SK-N-SH (cell line): ENCODE data around the gene ATXN2. TPM values are rescaled to one million over a fixed set of nuclear protein-coding genes. Genes with fewer than 3 reads are reported as not detected.

Source experiments
- CTCF ChIA-PET: fragments of 300-600, 350-600 bp; formaldehyde crosslinking; extraction: SDS; loops from one replicate; lab custom pipeline; 2021; lab: Yijun Ruan, JAX
- POLR2A ChIA-PET: fragments of 350-600 bp; sonication (Branson Sonifier 250); formaldehyde crosslinking; extraction: SDS; loops from one replicate; lab custom pipeline; 2020; ENCODE audit warnings: antibody characterized with exemption, inconsistent platforms; lab: Yijun Ruan, JAX
- DNase-seq: peaks from one replicate; pipeline ENCODE4 v3.0.0; 2012
- H2AFZ ChIP-seq: fragments of 200-600 bp; sonication (generic); 2 replicates; pipeline ENCODE4 v1.8.1; 2016; ENCODE audit warnings: antibody characterized with exemption, mild to moderate bottlenecking, low read depth
- H3F3A ChIP-seq: fragments of 200-600 bp; sonication (generic); replicated peaks from 2 replicates; pipeline ENCODE3; 2016; ENCODE audit warnings: antibody characterized with exemption, mild to moderate bottlenecking; ENCODE audit not compliant: insufficient read depth
- H3K27ac ChIP-seq, 2 experiments: fragments of 200-500 bp in 1 of 2; fragments of 200-600 bp in 1 of 2; sonication (Bioruptor generic) in 1 of 2; sonication (generic), shearing (Covaris generic) in 1 of 2; 2 replicates each; pipeline versions ENCODE4 v1.5.1 to v1.6.1; 2014 to 2016; ENCODE audit warnings: low read depth in 2 of 2, inconsistent platforms in 1 of 2, low read length in 1 of 2, mild to moderate bottlenecking in 1 of 2, mixed read lengths in 1 of 2
- H3K27me3 ChIP-seq: fragments of 200-600 bp; sonication (generic), shearing (Covaris generic); 2 replicates; pipeline ENCODE4 v1.6.1; 2016; ENCODE audit warnings: mixed run types; ENCODE audit not compliant: insufficient read depth
- H3K36me3 ChIP-seq, 2 experiments: fragments of 200-500 bp in 1 of 2; fragments of 200-600 bp in 1 of 2; sonication (Bioruptor generic) in 1 of 2; sonication (generic) in 1 of 2; replicated peaks in 1 of 2; 2 replicates each; pipeline versions ENCODE3 to v1.5.1; 2014 to 2016; ENCODE audit warnings: low read length in 1 of 2, mild to moderate bottlenecking in 1 of 2; ENCODE audit not compliant: insufficient read depth in 2 of 2, control insufficient read depth in 1 of 2
- H3K4me1 ChIP-seq, 2 experiments: fragments of 200-500 bp in 1 of 2; fragments of 200-600 bp in 1 of 2; sonication (Bioruptor generic) in 1 of 2; sonication (generic), shearing (Covaris generic) in 1 of 2; 2 replicates each; pipeline versions ENCODE4 v1.5.1 to v1.6.1; 2014 to 2016; ENCODE audit warnings: low read depth in 1 of 2, low read length in 1 of 2, mixed run types in 1 of 2; ENCODE audit not compliant: insufficient read depth in 2 of 2, control insufficient read depth in 1 of 2
- H3K4me2 ChIP-seq: fragments of 200-600 bp; sonication (generic), shearing (Covaris generic); 2 replicates; pipeline ENCODE4 v1.6.1; 2017; ENCODE audit warnings: mixed run types
- H3K4me3 ChIP-seq, 2 experiments: fragments of 200-500 bp in 1 of 2; fragments of 200-600 bp in 1 of 2; sonication (Bioruptor generic) in 1 of 2; sonication (generic), shearing (Covaris generic) in 1 of 2; 2 replicates each; pipeline versions ENCODE4 v1.5.1 to v1.8.1; 2014 to 2016; ENCODE audit warnings: low read depth in 2 of 2, inconsistent platforms in 1 of 2, low read length in 1 of 2, mild to moderate bottlenecking in 1 of 2, mixed read lengths in 1 of 2, moderate library complexity in 1 of 2
- H3K79me2 ChIP-seq: fragments of 200-600 bp; sonication (generic); 2 replicates; pipeline ENCODE4 v1.8.1; 2017; ENCODE audit warnings: mild to moderate bottlenecking; ENCODE audit not compliant: insufficient read depth
- H3K9ac ChIP-seq: fragments of 200-600 bp; sonication (generic); 2 replicates; pipeline ENCODE4 v1.6.1; 2017; ENCODE audit warnings: mixed run types
- H3K9me2 ChIP-seq: fragments of 200-600 bp; sonication (generic); 2 replicates; pipeline ENCODE4 v1.6.1; 2017; ENCODE audit warnings: mixed run types
- H3K9me3 ChIP-seq: fragments of 200-600 bp; sonication (generic); 2 replicates; pipeline ENCODE4 v1.6.1; 2017; ENCODE audit warnings: mixed run types, mild to moderate bottlenecking, moderate library complexity
- H4K20me1 ChIP-seq: fragments of 200-600 bp; sonication (generic); 2 replicates; pipeline ENCODE4 v1.6.1; 2017; ENCODE audit warnings: mild to moderate bottlenecking, mixed run types; ENCODE audit not compliant: insufficient read depth
- CHD2 ChIP-seq: fragments of 150-350 bp; IDR thresholded peaks from 2 replicates; pipeline ENCODE4 v1.6.1; 2018; ENCODE audit warnings: low read length; ENCODE audit not compliant: partially characterized antibody
- EP300 ChIP-seq, 2 experiments: IDR thresholded peaks; 2 replicates each; pipeline versions ENCODE4 v1.4.0 to v1.6.1; 2012; ENCODE audit warnings: borderline replicate concordance in 1 of 2, low read depth in 1 of 2, low read length in 1 of 2
- EZH2phosphoT487 ChIP-seq: fragments of 200-600 bp; sonication (generic); IDR thresholded peaks from 2 replicates; pipeline ENCODE4 v1.6.1; 2017; ENCODE audit warnings: low read depth, mixed run types, mild to moderate bottlenecking, antibody characterized with exemption, moderate library complexity, borderline replicate concordance
- FOSL2 ChIP-seq: IDR thresholded peaks from 2 replicates; pipeline ENCODE4 v1.4.0; 2012; ENCODE audit warnings: low read depth, mild to moderate bottlenecking, moderate library complexity, borderline replicate concordance
- GABPA ChIP-seq: IDR thresholded peaks from 2 replicates; pipeline ENCODE4 v1.4.0; 2012; ENCODE audit warnings: low read depth, mild to moderate bottlenecking
- GATA2 ChIP-seq: sonication (generic); formaldehyde crosslinking; IDR thresholded peaks from 2 replicates; pipeline ENCODE4 v1.5.0; 2020; ENCODE audit warnings: mild to moderate bottlenecking, missing genetic modification reagents
- JUND ChIP-seq: IDR thresholded peaks from 2 replicates; pipeline ENCODE4 v1.4.0; 2012
- MEF2A ChIP-seq: IDR thresholded peaks from 2 replicates; pipeline ENCODE4 v1.4.0; 2012; ENCODE audit warnings: low read depth, borderline replicate concordance
- NFIC ChIP-seq: IDR thresholded peaks from 2 replicates; pipeline ENCODE4 v1.4.0; 2012; ENCODE audit warnings: borderline replicate concordance
- PBX3 ChIP-seq: IDR thresholded peaks from 2 replicates; pipeline ENCODE4; 2012
- RAD21 ChIP-seq: IDR thresholded peaks from 2 replicates; pipeline ENCODE4 v1.6.1; 2012; ENCODE audit warnings: mild to moderate bottlenecking, low read length
- RXRA ChIP-seq: IDR thresholded peaks from 2 replicates; pipeline ENCODE4 v1.4.0; 2012; ENCODE audit warnings: low read depth, mild to moderate bottlenecking, borderline replicate concordance
- SIN3A ChIP-seq: IDR thresholded peaks from 2 replicates; pipeline ENCODE4 v1.6.1; 2012; ENCODE audit warnings: low read depth, mild to moderate bottlenecking, low read length, moderate library complexity, borderline replicate concordance
- SMC3 ChIP-seq: IDR thresholded peaks from 2 replicates; pipeline ENCODE4 v1.6.1; 2012; ENCODE audit warnings: low read depth, low read length, improper control_type of control experiment
- TAF1 ChIP-seq: IDR thresholded peaks from 2 replicates; pipeline ENCODE4 v1.6.1; 2012; ENCODE audit warnings: low read depth, mild to moderate bottlenecking, low read length, moderate library complexity, borderline replicate concordance
- TEAD4 ChIP-seq: IDR thresholded peaks from 2 replicates; pipeline ENCODE4 v1.4.0; 2012; ENCODE audit warnings: mild to moderate bottlenecking, borderline replicate concordance; ENCODE audit not compliant: insufficient read depth
- YY1 ChIP-seq: IDR thresholded peaks from 2 replicates; pipeline ENCODE4 v1.4.0; 2012; ENCODE audit warnings: low read depth, mild to moderate bottlenecking
- WGBS: methylation state at CpG from one replicate; pipeline ENCODE4 v1.1.6; 2017; ENCODE audit warnings: low lambda C conversion rate; 5-methylcytosine and 5-hydroxymethylcytosine counted together
- polyA plus RNA-seq, 3 experiments: library from polyadenylated mRNA; depleted of rRNA; stranded (reverse); fragments of >200 nt; gene quantifications; 2 replicates each; pipeline ENCODE4 v1.2.3, GENCODE V29; 2012

The ATXN2 gene
- polyA plus RNA-seq, 1 of the 3 experiments (the other 2 are of a cell fraction), result 35.7 TPM

GRCh38 chr12:111589601-111590000, 9.5 kb downstream of the ATXN2 start (continued):
- TF ChIP-seq SMC3 (no peak), PBX3 (no peak), NFIC (no peak)

- Histone ChIP-seq H3K9me3 (no peaks in the 10 kb centered on the region), H3K36me3 (peaks cover 0 to 3% of the 10 kb centered on the region in 2 experiments), H3K9me2 (no peaks in the 10 kb centered on the region), H4K20me1 (peaks cover 100% of the 10 kb centered on the region), H3K9ac (no peak overlapping the region), H3K27ac (no peak overlapping the region), H2AFZ (no peak overlapping the region), H3K4me3 (no peak overlapping the region), H3K27me3 (no peaks in the 10 kb centered on the region), H3K79me2 (peaks cover 100% of the 10 kb centered on the region), H3K4me2 (no peak overlapping the region), H3F3A (peaks cover 5% of the 10 kb centered on the region), H3K4me1 (no peaks in the 10 kb centered on the region)
- 96% methylated on average over 3 of the region's 3 CpGs for WGBS
- TF ChIP-seq NFIC (no peak), GATA2 (CRISPR knock-in tag) (no peak), RXRA (no peak), GABPA (no peak), RAD21 (no peak), CHD2 (no peak), JUND (no peak), TAF1 (no peak), SIN3A (no peak), SMC3 (no peak), FOSL2 (no peak), TEAD4 (no peak), YY1 (no peak), EZH2phosphoT487 (no peak), MEF2A (no peak)
- CTCF ChIA-PET, result interaction anchor here (1.5 kb wide), 1 partner anchor 19 kb away, joined by 3 read pairs; no protein-coding TSS in a partner anchor
- DNase-seq, result no peak
- POLR2A ChIA-PET, result no interaction called here
These were observed 11.1 kb downstream of the ATXN2 start for GRCh38 chr12:111588010-111588409.

GRCh38 chr12:111586986-111587385, 12.1 kb downstream of the ATXN2 start:
- Histone ChIP-seq H3K79me2 (peaks cover 100% of the 10 kb centered on the region), H3F3A (peaks cover 5% of the 10 kb centered on the region), H3K4me3 (no peak overlapping the region), H3K4me1 (no peaks in the 10 kb centered on the region), H3K9me3 (no peaks in the 10 kb centered on the region), H2AFZ (no peak overlapping the region), H3K27me3 (no peaks in the 10 kb centered on the region), H4K20me1 (peaks cover 100% of the 10 kb centered on the region), H3K27ac (no peak overlapping the region), H3K4me2 (no peak overlapping the region), H3K9me2 (no peaks in the 10 kb centered on the region), H3K36me3 (peaks cover 0 to 3% of the 10 kb centered on the region in 2 experiments), H3K9ac (no peak overlapping the region)
- TF ChIP-seq RAD21 (no peak), EP300 (IDR thresholded peaks at IDR 0.05; ENCODE audit: borderline replicate concordance in 1 of 2, low read depth in 1 of 2, low read length in 1 of 2) (no peak)
- POLR2A ChIA-PET, result interaction anchor here (0.7 kb wide), 1 partner anchor 1551 kb away, joined by 8 read pairs; no protein-coding TSS in a partner anchor
- DNase-seq, result no peak
- CTCF ChIA-PET, result no interaction called here
- 92% methylated on average over 4 of the region's 4 CpGs for WGBS
